Neural progenitor cell (in vitro differentiated cells): ENCODE results near the gene GJA4.

Experiments used
- EZH2 ChIP-seq: fragments of 200-600 bp; sonication (generic); IDR thresholded peaks from 2 replicates; pipeline ENCODE4 v1.6.1; 2017; ENCODE audit warnings: antibody characterized with exemption, mild to moderate bottlenecking, moderate library complexity
- TF ChIP-seq, protein P1 (sequence below): fragments of 200-600 bp; sonication (generic); IDR thresholded peaks from 2 replicates; pipeline ENCODE4 v1.5.1; 2017; ENCODE audit warnings: antibody characterized with exemption, mild to moderate bottlenecking

GRCh38 chr1:34746101-34746500 lies 46.7 kb upstream of the GJA4 start:
- TF ChIP-seq, protein P1, sequence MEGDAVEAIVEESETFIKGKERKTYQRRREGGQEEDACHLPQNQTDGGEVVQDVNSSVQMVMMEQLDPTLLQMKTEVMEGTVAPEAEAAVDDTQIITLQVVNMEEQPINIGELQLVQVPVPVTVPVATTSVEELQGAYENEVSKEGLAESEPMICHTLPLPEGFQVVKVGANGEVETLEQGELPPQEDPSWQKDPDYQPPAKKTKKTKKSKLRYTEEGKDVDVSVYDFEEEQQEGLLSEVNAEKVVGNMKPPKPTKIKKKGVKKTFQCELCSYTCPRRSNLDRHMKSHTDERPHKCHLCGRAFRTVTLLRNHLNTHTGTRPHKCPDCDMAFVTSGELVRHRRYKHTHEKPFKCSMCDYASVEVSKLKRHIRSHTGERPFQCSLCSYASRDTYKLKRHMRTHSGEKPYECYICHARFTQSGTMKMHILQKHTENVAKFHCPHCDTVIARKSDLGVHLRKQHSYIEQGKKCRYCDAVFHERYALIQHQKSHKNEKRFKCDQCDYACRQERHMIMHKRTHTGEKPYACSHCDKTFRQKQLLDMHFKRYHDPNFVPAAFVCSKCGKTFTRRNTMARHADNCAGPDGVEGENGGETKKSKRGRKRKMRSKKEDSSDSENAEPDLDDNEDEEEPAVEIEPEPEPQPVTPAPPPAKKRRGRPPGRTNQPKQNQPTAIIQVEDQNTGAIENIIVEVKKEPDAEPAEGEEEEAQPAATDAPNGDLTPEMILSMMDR: no peak
- TF ChIP-seq EZH2: no peak
